HL-60 (cell line): Measurements from ENCODE around the gene ZBTB7C.

Experiments used
- CTCF ChIP-seq: IDR thresholded peaks from one replicate; pipeline ENCODE4 v1.5.1; 2011; ENCODE audit warnings: low read length, control low read depth, inconsistent platforms; ENCODE audit not compliant: insufficient read depth
- POLR2AphosphoS5 ChIP-seq: IDR thresholded peaks from 2 replicates; pipeline ENCODE4 v1.6.1; 2012; ENCODE audit warnings: low read depth
- REST ChIP-seq: IDR thresholded peaks from 2 replicates; pipeline ENCODE4 v1.6.1; 2012; ENCODE audit warnings: low read depth; ENCODE audit not compliant: insufficient replicate concordance

- no peak for TF ChIP-seq CTCF
- TF ChIP-seq POLR2AphosphoS5: no peak
- TF ChIP-seq REST: no peak
Observed at GRCh38 chr18:48296581-48296980, 112.6 kb downstream of the ZBTB7C start.
